ENCODE results near the gene EIF4E2. TPM values are rescaled to one million over a fixed set of nuclear protein-coding genes. Genes with fewer than 3 reads are reported as not detected.

The EIF4E2 gene
- total RNA-seq, 2 donors from 2014 or later = 39.2 to 40.6 TPM

DNA sequence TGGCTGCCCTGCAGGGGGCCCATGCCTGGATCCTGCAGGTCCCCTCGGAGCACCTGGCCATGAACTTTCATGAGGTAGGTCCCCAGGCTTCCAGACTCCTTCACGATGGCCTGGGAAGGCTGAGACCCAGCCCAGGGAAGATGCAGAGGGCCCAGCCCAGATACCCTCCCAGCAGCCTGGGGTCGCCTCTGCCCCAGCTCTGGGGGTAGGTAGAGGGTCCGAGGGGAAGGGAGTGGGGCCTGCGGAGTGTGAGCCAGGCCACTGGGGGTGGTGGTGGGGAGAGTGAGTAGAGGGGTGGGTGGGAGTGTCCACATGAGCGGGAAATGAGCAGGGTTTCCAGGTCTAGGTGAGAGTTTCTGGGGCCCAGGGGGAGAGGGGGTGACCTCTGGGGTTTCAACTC lies 25.7 kb upstream of the EIF4E2 start:
- H3K9me3 ChIP-seq = no peaks in the 10 kb centered on the region
- intact Hi-C loops (cut with DNase I) = loop anchor here (5.0 kb wide), 1 partner anchor 602 kb away; no protein-coding TSS in a partner anchor
- 77% methylated on average over 6 of the region's 6 CpGs for WGBS
- no peak for DNase-seq (ENCODE audit: low spot score)
- H3K27ac ChIP-seq = no peak overlapping the region
- no peak overlapping the region for H3K4me3 ChIP-seq
- TF ChIP-seq, protein P1, sequence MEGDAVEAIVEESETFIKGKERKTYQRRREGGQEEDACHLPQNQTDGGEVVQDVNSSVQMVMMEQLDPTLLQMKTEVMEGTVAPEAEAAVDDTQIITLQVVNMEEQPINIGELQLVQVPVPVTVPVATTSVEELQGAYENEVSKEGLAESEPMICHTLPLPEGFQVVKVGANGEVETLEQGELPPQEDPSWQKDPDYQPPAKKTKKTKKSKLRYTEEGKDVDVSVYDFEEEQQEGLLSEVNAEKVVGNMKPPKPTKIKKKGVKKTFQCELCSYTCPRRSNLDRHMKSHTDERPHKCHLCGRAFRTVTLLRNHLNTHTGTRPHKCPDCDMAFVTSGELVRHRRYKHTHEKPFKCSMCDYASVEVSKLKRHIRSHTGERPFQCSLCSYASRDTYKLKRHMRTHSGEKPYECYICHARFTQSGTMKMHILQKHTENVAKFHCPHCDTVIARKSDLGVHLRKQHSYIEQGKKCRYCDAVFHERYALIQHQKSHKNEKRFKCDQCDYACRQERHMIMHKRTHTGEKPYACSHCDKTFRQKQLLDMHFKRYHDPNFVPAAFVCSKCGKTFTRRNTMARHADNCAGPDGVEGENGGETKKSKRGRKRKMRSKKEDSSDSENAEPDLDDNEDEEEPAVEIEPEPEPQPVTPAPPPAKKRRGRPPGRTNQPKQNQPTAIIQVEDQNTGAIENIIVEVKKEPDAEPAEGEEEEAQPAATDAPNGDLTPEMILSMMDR (IDR thresholded peaks at IDR 0.05) = no peak
- TF ChIP-seq POLR2AphosphoS5 (IDR thresholded peaks at IDR 0.05) (no peak), POLR2A (IDR thresholded peaks at IDR 0.05) (no peak)
- peaks cover 9% of the 10 kb centered on the region for H3K4me1 ChIP-seq (replicated peaks)
- H3K36me3 ChIP-seq = no peaks in the 10 kb centered on the region
- peaks cover 23% of the 10 kb centered on the region for H3K27me3 ChIP-seq (replicated peaks; ENCODE audit: insufficient read depth)

DNA sequence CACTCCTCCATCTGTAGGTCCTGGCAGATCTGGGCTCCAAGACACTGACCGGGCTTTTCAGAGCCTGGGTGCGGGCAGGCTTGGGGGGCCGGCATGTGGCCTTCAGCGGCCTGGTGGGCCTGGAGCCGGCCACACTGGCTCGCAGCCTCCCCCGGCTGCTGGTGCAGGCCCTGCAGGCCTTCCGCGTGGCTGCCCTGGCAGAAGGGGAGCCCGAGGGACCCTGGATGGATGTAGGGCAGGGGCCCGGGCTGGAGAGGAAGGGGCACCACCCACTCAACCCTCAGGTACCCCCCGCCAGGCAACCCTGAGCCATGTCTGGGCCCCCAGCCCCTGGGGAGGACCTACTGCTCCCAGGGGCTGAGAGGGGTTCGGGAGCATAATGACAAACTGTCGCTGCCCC lies 25.3 kb upstream of the EIF4E2 start:
- TF ChIP-seq POLR2A (IDR thresholded peaks at IDR 0.05) = no peak
- no peak for TF ChIP-seq POLR2AphosphoS5 (IDR thresholded peaks at IDR 0.05)
- TF ChIP-seq, protein P1 (IDR thresholded peaks at IDR 0.05) = no peak
- Histone ChIP-seq H3K27ac (no peak overlapping the region), H3K27me3 (replicated peaks; ENCODE audit: insufficient read depth) (peaks cover 23% of the 10 kb centered on the region), H3K4me1 (replicated peaks) (peaks cover 9% of the 10 kb centered on the region), H3K9me3 (no peaks in the 10 kb centered on the region), H3K4me3 (no peak overlapping the region), H3K36me3 (no peaks in the 10 kb centered on the region)
- 82% methylated on average over 5 of the region's 14 CpGs for WGBS
- no peak for DNase-seq (ENCODE audit: low spot score)
- intact Hi-C loops (cut with DNase I) = no loop called here

DNA sequence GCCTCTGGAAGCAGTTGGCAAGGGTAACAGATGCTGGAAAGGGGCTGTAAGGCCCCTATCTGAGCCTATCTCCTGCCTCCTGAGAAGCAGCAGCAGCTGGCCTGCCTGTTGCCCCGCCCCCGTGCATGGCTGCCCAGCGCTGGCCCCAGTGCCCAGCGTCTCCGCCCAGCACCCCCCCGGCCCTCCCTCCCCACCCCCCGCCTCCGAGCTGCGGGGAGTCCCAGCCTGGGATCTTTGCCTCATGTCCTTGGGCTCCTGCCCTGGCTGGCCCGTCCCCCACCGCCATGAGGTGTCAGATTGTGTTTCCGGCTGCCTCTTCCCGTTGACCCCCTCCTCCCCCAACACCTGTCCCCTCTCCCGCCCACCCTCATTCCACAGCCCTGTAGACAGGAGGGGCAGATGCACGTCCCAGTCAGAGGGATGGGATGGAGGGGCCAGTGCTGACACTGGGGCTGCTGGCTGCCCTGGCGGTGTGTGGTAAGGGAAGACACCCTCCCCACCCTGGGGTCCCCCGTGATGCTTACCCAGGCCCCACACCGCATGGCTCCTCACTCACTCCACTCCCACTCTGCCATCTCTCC lies 24.6 kb upstream of the EIF4E2 start, which contains the start of gene CHRND:
TSS of gene CHRND (plus strand) at position 370 of the 581 bp plus-strand sequence. CDS start at position 426, 56 bp downstream.
- H3K4me3 ChIP-seq = no peak within 1 kb of the TSS
- peaks cover 23% of the 10 kb centered on the region for H3K27me3 ChIP-seq (replicated peaks; ENCODE audit: insufficient read depth)
- intact Hi-C loops (cut with DNase I) = no loop called here

DNA sequence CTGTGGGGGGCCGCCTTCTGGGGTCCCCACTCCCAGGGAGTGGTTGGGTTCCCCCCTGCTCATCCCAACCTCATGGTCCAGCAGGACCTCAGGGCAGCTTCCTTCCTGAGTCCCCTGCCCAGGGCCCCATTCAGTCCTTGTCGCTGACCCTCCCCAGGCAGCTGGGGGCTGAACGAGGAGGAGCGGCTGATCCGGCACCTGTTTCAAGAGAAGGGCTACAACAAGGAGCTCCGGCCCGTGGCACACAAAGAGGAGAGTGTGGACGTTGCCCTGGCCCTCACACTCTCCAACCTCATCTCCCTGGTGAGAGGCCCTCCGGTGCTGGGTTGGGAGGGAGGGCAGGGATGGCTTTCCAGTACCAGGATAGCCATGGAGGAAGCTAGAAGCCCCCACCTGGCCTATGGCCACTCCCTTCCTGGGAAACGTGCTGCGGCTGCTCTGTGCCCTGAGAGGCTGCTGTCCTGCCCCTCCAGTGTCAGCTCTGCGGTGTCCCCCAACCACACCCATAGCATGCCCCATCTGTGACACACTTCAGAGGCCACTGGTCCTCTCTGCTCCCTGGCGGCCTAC lies 24.0 kb upstream of the EIF4E2 start:
- Histone ChIP-seq H3K4me1 (replicated peaks) (peaks cover 9% of the 10 kb centered on the region), H3K27ac (no peak overlapping the region), H3K27me3 (replicated peaks; ENCODE audit: insufficient read depth) (peaks cover 23% of the 10 kb centered on the region), H3K9me3 (no peaks in the 10 kb centered on the region), H3K36me3 (no peaks in the 10 kb centered on the region), H3K4me3 (no peak overlapping the region)
- no peak for DNase-seq (ENCODE audit: low spot score)
- TF ChIP-seq POLR2A (IDR thresholded peaks at IDR 0.05) (no peak), POLR2AphosphoS5 (IDR thresholded peaks at IDR 0.05) (no peak)
- TF ChIP-seq, protein P1 (IDR thresholded peaks at IDR 0.05) = no peak
- WGBS = 91% methylated on average over 12 of the region's 13 CpGs
- intact Hi-C loops (cut with DNase I) = no loop called here

More for the DNA sequence above, 24.6 kb upstream of the EIF4E2 start, which contains the start of gene CHRND:
- no peaks in the 10 kb centered on the region for H3K9me3 ChIP-seq
- no peak for DNase-seq (ENCODE audit: low spot score)
- TF ChIP-seq POLR2AphosphoS5 (IDR thresholded peaks at IDR 0.05) = no peak
- TF ChIP-seq, protein P1 (IDR thresholded peaks at IDR 0.05) = no peak
- TF ChIP-seq POLR2A (IDR thresholded peaks at IDR 0.05) = no peak
- no peak within 1 kb of the TSS for H3K27ac ChIP-seq
- H3K36me3 ChIP-seq = no peaks in the 10 kb centered on the region
- H3K4me1 ChIP-seq (replicated peaks) = peaks cover 9% of the 10 kb centered on the region
- WGBS = 9% methylated on average over 16 of the region's 18 CpGs

Data from prostate gland (tissue), 2 donors.